HCT116 (cell line): ENCODE data around the gene EHD4. TPM values are rescaled to one million over a fixed set of nuclear protein-coding genes. Genes with fewer than 3 reads are reported as not detected.

Experiments used
- ATAC-seq: fragments of 200-7000 bp; cut with Tn5 transposase; 2 replicates; pipeline ENCODE4 v1.9.1; 2020; ENCODE audit warnings: mild to moderate bottlenecking, moderate library complexity
- BruUV-seq: library from RNA; stranded (reverse); fragments of 400-500 nt; replicated peaks from 2 replicates; lab custom pipeline; 2021; lab: Mats Ljungman, UMichigan
- CTCF ChIA-PET: fragments of 300-600 bp; sonication (Branson Sonifier 250); formaldehyde crosslinking; loops from one replicate; lab custom pipeline; 2021; ENCODE audit warnings: antibody characterized with exemption; lab: Charles Lee
- POLR2A ChIA-PET: fragments of 300-600, 350-600 bp; sonication (Branson Sonifier 250); formaldehyde crosslinking; loops from one replicate; lab custom pipeline; 2021; ENCODE audit warnings: antibody characterized with exemption; lab: Charles Lee
- RAD21 ChIA-PET, 2 experiments: fragments of 300-600 bp; sonication (Branson Sonifier 250); formaldehyde crosslinking; loops; one replicate each; lab custom pipeline; 2023; ENCODE audit warnings: low total read pairs in 2 of 2; ENCODE audit not compliant: uncharacterized antibody in 2 of 2, unreplicated experiment in 2 of 2, low non-redundant PET in 1 of 2; lab: Charles Lee
- DNase-seq: peaks from one replicate; pipeline ENCODE4 v3.0.0-alpha.2; 2010; ENCODE audit warnings: low read depth, low spot score
- H2AFZ ChIP-seq: fragments of 200-600 bp; shearing (Covaris generic), sonication (generic); 2 replicates; pipeline ENCODE4 v1.6.1; 2017; ENCODE audit warnings: low read depth, mixed run types, mixed read lengths, antibody characterized with exemption, low read length; ENCODE audit not compliant: poor library complexity, severe bottlenecking
- H3K27ac ChIP-seq: 2 replicates; pipeline ENCODE4 v1.5.1; 2012; ENCODE audit warnings: low read depth, low read length
- H3K27me3 ChIP-seq: fragments of 200-600 bp; sonication (generic); 2 replicates; pipeline ENCODE4 v1.6.1; 2016; ENCODE audit warnings: mixed run types, low read length, mixed read lengths; ENCODE audit not compliant: insufficient read depth
- H3K36me3 ChIP-seq, 2 experiments: fragments of 200-500 bp in 1 of 2; fragments of 200-600 bp in 1 of 2; sonication (Bioruptor generic) in 1 of 2; sonication (generic) in 1 of 2; 2 replicates each; pipeline versions ENCODE4 v1.5.1 to v1.6.1; 2014 to 2016; ENCODE audit warnings: low read length in 2 of 2, inconsistent platforms in 1 of 2, mixed read lengths in 1 of 2, mixed run types in 1 of 2; ENCODE audit not compliant: insufficient read depth in 2 of 2, control insufficient read depth in 1 of 2
- H3K4me1 ChIP-seq, 2 experiments: fragments of 200-600 bp in 1 of 2; sonication (generic) in 1 of 2; 2 replicates each; pipeline versions ENCODE4 v1.5.1 to v1.6.1; 2012 to 2017; ENCODE audit warnings: low read length in 2 of 2, inconsistent platforms in 1 of 2, mild to moderate bottlenecking in 1 of 2, mixed read lengths in 1 of 2, mixed run types in 1 of 2, moderate library complexity in 1 of 2; ENCODE audit not compliant: insufficient read depth in 2 of 2, control insufficient read depth in 1 of 2
- H3K4me2 ChIP-seq: fragments of 200-600 bp; sonication (generic); 2 replicates; pipeline ENCODE4 v1.6.1; 2017; ENCODE audit warnings: mixed run types, low read length, mixed read lengths
- H3K4me3 ChIP-seq, 2 experiments: fragments of 200-600 bp in 1 of 2; sonication (generic) in 1 of 2; replicated peaks in 1 of 2; 2 replicates each; pipeline ENCODE4 v1.5.1; 2011 to 2016; ENCODE audit warnings: low read length in 2 of 2, control low read depth in 1 of 2, low read depth in 1 of 2, mild to moderate bottlenecking in 1 of 2, mixed read lengths in 1 of 2, mixed run types in 1 of 2
- H3K79me2 ChIP-seq: fragments of 200-600 bp; sonication (generic); 2 replicates; pipeline ENCODE4 v1.6.1; 2017; ENCODE audit warnings: mild to moderate bottlenecking, mixed run types, low read length, moderate library complexity, mixed read lengths; ENCODE audit not compliant: insufficient read depth
- H3K9ac ChIP-seq: fragments of 200-600 bp; sonication (generic); 2 replicates; pipeline ENCODE4 v1.6.1; 2016; ENCODE audit warnings: low read length, mixed read lengths
- H3K9me2 ChIP-seq: fragments of 200-600 bp; sonication (generic), shearing (Covaris generic); 2 replicates; pipeline ENCODE4 v1.6.1; 2017; ENCODE audit warnings: mixed run types, mild to moderate bottlenecking, moderate library complexity; ENCODE audit not compliant: insufficient read depth
- H3K9me3 ChIP-seq, 2 experiments: fragments of 200-500 bp in 1 of 2; fragments of 200-600 bp in 1 of 2; sonication (Bioruptor generic) in 1 of 2; sonication (generic) in 1 of 2; 2 replicates each; pipeline ENCODE4 v1.6.1; 2014 to 2017; ENCODE audit warnings: low read length in 2 of 2, mixed read lengths in 2 of 2, inconsistent platforms in 1 of 2, low read depth in 1 of 2, mild to moderate bottlenecking in 1 of 2, mixed run types in 1 of 2, moderate library complexity in 1 of 2; ENCODE audit not compliant: control insufficient read depth in 1 of 2, insufficient read depth in 1 of 2
- H4K20me1 ChIP-seq: fragments of 200-600 bp; sonication (generic), shearing (Covaris generic); 2 replicates; pipeline ENCODE4 v1.6.1; 2017; ENCODE audit warnings: mixed run types, mild to moderate bottlenecking, moderate library complexity; ENCODE audit not compliant: insufficient read depth
- ATF3 ChIP-seq: IDR thresholded peaks from 2 replicates; pipeline ENCODE4 v1.6.1; 2012
- CEBPB ChIP-seq: IDR thresholded peaks from 2 replicates; pipeline ENCODE4 v1.6.1; 2012; ENCODE audit warnings: low read depth
- CTCF ChIP-seq, 3 experiments: fragments of 200-600 bp in 1 of 3; sonication (generic) in 1 of 3; IDR thresholded peaks in 2 of 3; conservative IDR thresholded peaks in 1 of 3; 2 replicates each; pipeline ENCODE4 v1.5.1; 2012 to 2017; ENCODE audit warnings: low read depth in 2 of 3, low read length in 2 of 3, antibody characterized with exemption in 1 of 3, borderline replicate concordance in 1 of 3, control low read depth in 1 of 3, mild to moderate bottlenecking in 1 of 3, mixed read lengths in 1 of 3, mixed run types in 1 of 3, moderate library complexity in 1 of 3; ENCODE audit not compliant: insufficient read depth in 1 of 3
- EGR1 ChIP-seq: IDR thresholded peaks from 2 replicates; pipeline ENCODE4 v1.6.1; 2012; ENCODE audit warnings: low read depth
- EZH2 ChIP-seq: fragments of 200-600 bp; sonication (generic); IDR thresholded peaks from 2 replicates; pipeline ENCODE4 v1.6.1; 2017; ENCODE audit warnings: antibody characterized with exemption, mixed run types
- JUND ChIP-seq: IDR thresholded peaks from 2 replicates; pipeline ENCODE4 v1.6.1; 2012
- POLR2A ChIP-seq: IDR thresholded peaks from 2 replicates; pipeline ENCODE4 v1.7.0; 2011; ENCODE audit warnings: borderline replicate concordance; ENCODE audit not compliant: insufficient read depth, insufficient read length; ENCODE audit errors: extremely low read depth
- RAD21 ChIP-seq: IDR thresholded peaks from 2 replicates; pipeline ENCODE4 v1.6.1; 2012; ENCODE audit warnings: low read depth, mild to moderate bottlenecking
- REST ChIP-seq: IDR thresholded peaks from 2 replicates; pipeline ENCODE4 v1.6.1; 2012; ENCODE audit warnings: low read depth
- SIN3A ChIP-seq: IDR thresholded peaks from 2 replicates; pipeline ENCODE4 v1.6.1; 2012; ENCODE audit warnings: low read depth
- SP1 ChIP-seq: IDR thresholded peaks from 2 replicates; pipeline ENCODE4 v1.6.1; 2012; ENCODE audit warnings: low read depth
- SRF ChIP-seq: IDR thresholded peaks from 2 replicates; pipeline ENCODE4 v1.6.1; 2012; ENCODE audit warnings: low read depth
- ZFX ChIP-seq: fragments of 450-650 bp; IDR thresholded peaks from 2 replicates; pipeline ENCODE4 v1.6.1; 2017
- ZNF274 ChIP-seq: fragments of 200-500 bp; sonication (Bioruptor generic); IDR thresholded peaks from 2 replicates; pipeline ENCODE4 v1.6.1; 2014; ENCODE audit warnings: mild to moderate bottlenecking, low read depth, low read length, inconsistent platforms
- intact Hi-C: fragments of 100-400 bp; cut with micrococcal nuclease; formaldehyde crosslinking; loops from 2 replicates; pipeline ENCODE4 v1.10.0; 2022
- total RNA-seq: library from RNA; stranded (reverse); gene quantifications from one replicate; pipeline ENCODE4 v1.2.1, GENCODE V29; 2021; ENCODE audit not compliant: unreplicated experiment

Gene EHD4
- total RNA-seq, 1 experiment from 2014 or later, result 28.0 TPM

GRCh38 chr15:41930221-41930866 lies 42.0 kb downstream of the EHD4 start:
- Histone ChIP-seq H3K4me1 (peaks cover 38 to 62% of the 10 kb centered on the region in 2 experiments), H3K9me3 (no peaks in the 10 kb centered on the region), H2AFZ (no peak overlapping the region), H3K36me3 (0 out of 4 replicates have a peak, but pooled peaks cover 0 to 2% of the 10 kb centered on the region in 2 experiments), H3K27ac (no peak overlapping the region), H3K9me2 (no peaks in the 10 kb centered on the region), H3K4me2 (peak overlapping the region; percentile 39; the same call in 1 of the 2 replicates), H3K4me3 (no peak overlapping the region), H4K20me1 (no peaks in the 10 kb centered on the region), H3K79me2 (peaks cover 50% of the 10 kb centered on the region; the same call in 1 of the 2 replicates), H3K27me3 (no peaks in the 10 kb centered on the region), H3K9ac (no peak overlapping the region)
- ChIA-PET RAD21 (no interaction called here), POLR2A (no interaction called here), CTCF (no interaction called here)
- BruUV-seq, result no TSS peak
- peak; percentile 9; the same call in 1 of the 2 replicates for ATAC-seq
- no peak for TF ChIP-seq POLR2A
- no peak for TF ChIP-seq JUND
- no peak for TF ChIP-seq SP1
- TF ChIP-seq ATF3, result no peak
- TF ChIP-seq ZFX, result no peak
- TF ChIP-seq REST, result no peak
- TF ChIP-seq ZNF274, result no peak
- TF ChIP-seq EZH2, result no peak
- TF ChIP-seq SRF, result no peak
- TF ChIP-seq SIN3A, result no peak
- no peak for TF ChIP-seq EGR1
- TF ChIP-seq RAD21, result peak; percentile 31
- TF ChIP-seq CEBPB, result peak; percentile 45; the same call in 1 of the 2 replicates
- TF ChIP-seq CTCF (IDR thresholded peaks at IDR 0.05 in 2 of 3, conservative IDR thresholded peaks at IDR 0.05 in 1 of 3; ENCODE audit: borderline replicate concordance in 1 of 3, insufficient read depth in 1 of 3, low read depth in 2 of 3, low read length in 2 of 3), result no peak
- peak; percentile 31 for DNase-seq
- intact Hi-C loops, result no loop called here
